ENCODE data around the gene ZBTB11. TPM values are rescaled to one million over a fixed set of nuclear protein-coding genes. Genes with fewer than 3 reads are reported as not detected.

ZBTB11 gene
- total and polyA plus RNA-seq, 9 of the 15 experiments (the other 6 are each of a cell fraction or from before 2014, with no cell fraction given), result 6.2 to 31.9 (median 21.4) TPM

DNA sequence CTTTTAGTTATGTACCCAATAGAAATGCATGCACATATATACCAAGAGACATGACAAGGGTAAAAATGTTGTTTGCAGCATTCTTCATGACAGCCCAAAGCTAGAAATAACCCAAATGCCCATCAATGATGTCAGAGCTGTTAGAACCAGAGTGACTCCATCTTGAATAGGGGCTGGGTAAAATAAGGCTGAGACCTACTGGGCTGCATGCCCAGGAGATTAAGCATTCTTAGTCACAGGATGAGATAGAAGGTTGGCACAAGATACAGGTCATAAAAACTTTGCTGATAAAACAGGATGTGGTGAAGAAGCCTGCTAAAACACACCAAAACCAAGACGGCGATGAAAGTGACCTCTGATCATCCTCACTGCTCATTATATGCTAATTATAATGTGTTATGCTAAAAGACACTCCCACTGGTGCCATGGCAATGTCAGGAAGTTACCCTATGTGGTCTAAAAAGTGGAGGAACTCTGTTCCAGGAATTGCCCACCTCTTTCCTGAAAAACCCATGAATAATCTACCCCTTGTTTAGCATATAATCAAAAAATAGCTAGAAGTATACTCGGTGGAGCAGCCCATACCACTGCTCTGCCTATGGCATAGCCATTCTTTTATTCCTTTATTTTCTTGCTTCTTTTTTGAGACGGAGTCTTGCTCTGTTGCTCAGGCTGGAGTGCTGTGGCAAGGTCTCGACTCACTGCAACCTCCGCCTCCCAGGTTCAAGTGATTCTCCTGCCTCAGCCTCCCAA, 32.9 kb downstream of the ZBTB11 start (continued):
- TF ChIP-seq MAZ (CRISPR knock-in tag; conservative IDR thresholded peaks at IDR 0.05 in 1 of 2, IDR thresholded peaks at IDR 0.05 in 1 of 2) (peak in 1 of 2 experiments; percentile 99; a peak in 2 of 4 replicates), ZNF175 (CRISPR knock-in tag; IDR thresholded peaks at IDR 0.05; ENCODE audit: low read depth) (peak; percentile 100), THRA (IDR thresholded peaks at IDR 0.05) (no peak), PPARD (CRISPR knock-in tag; IDR thresholded peaks at IDR 0.05) (peak; percentile 96), HMG20A (CRISPR knock-in tag; conservative IDR thresholded peaks at IDR 0.05) (peak; percentile 97), ZNF444 (CRISPR knock-in tag; IDR thresholded peaks at IDR 0.05) (peak; percentile 97), ZNF830 (CRISPR knock-in tag; IDR thresholded peaks at IDR 0.05) (peak; percentile 99), ZNF133 (CRISPR knock-in tag; IDR thresholded peaks at IDR 0.05) (peak; percentile 98), GTF2A2 (tag; IDR thresholded peaks at IDR 0.05) (peak; percentile 98), ZNF551 (CRISPR knock-in tag; IDR thresholded peaks at IDR 0.05) (peak; percentile 88), ZNF766 (CRISPR knock-in tag; conservative IDR thresholded peaks at IDR 0.05) (peak; percentile 99)
- TF ChIP-seq, protein P1, sequence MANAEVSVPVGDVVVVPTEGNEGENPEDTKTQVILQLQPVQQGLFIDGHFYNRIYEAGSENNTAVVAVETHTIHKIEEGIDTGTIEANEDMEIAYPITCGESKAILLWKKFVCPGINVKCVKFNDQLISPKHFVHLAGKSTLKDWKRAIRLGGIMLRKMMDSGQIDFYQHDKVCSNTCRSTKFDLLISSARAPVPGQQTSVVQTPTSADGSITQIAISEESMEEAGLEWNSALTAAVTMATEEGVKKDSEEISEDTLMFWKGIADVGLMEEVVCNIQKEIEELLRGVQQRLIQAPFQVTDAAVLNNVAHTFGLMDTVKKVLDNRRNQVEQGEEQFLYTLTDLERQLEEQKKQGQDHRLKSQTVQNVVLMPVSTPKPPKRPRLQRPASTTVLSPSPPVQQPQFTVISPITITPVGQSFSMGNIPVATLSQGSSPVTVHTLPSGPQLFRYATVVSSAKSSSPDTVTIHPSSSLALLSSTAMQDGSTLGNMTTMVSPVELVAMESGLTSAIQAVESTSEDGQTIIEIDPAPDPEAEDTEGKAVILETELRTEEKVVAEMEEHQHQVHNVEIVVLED (CRISPR knock-in tag; IDR thresholded peaks at IDR 0.05), result peak; percentile 91
- TF ChIP-seq, protein P2, sequence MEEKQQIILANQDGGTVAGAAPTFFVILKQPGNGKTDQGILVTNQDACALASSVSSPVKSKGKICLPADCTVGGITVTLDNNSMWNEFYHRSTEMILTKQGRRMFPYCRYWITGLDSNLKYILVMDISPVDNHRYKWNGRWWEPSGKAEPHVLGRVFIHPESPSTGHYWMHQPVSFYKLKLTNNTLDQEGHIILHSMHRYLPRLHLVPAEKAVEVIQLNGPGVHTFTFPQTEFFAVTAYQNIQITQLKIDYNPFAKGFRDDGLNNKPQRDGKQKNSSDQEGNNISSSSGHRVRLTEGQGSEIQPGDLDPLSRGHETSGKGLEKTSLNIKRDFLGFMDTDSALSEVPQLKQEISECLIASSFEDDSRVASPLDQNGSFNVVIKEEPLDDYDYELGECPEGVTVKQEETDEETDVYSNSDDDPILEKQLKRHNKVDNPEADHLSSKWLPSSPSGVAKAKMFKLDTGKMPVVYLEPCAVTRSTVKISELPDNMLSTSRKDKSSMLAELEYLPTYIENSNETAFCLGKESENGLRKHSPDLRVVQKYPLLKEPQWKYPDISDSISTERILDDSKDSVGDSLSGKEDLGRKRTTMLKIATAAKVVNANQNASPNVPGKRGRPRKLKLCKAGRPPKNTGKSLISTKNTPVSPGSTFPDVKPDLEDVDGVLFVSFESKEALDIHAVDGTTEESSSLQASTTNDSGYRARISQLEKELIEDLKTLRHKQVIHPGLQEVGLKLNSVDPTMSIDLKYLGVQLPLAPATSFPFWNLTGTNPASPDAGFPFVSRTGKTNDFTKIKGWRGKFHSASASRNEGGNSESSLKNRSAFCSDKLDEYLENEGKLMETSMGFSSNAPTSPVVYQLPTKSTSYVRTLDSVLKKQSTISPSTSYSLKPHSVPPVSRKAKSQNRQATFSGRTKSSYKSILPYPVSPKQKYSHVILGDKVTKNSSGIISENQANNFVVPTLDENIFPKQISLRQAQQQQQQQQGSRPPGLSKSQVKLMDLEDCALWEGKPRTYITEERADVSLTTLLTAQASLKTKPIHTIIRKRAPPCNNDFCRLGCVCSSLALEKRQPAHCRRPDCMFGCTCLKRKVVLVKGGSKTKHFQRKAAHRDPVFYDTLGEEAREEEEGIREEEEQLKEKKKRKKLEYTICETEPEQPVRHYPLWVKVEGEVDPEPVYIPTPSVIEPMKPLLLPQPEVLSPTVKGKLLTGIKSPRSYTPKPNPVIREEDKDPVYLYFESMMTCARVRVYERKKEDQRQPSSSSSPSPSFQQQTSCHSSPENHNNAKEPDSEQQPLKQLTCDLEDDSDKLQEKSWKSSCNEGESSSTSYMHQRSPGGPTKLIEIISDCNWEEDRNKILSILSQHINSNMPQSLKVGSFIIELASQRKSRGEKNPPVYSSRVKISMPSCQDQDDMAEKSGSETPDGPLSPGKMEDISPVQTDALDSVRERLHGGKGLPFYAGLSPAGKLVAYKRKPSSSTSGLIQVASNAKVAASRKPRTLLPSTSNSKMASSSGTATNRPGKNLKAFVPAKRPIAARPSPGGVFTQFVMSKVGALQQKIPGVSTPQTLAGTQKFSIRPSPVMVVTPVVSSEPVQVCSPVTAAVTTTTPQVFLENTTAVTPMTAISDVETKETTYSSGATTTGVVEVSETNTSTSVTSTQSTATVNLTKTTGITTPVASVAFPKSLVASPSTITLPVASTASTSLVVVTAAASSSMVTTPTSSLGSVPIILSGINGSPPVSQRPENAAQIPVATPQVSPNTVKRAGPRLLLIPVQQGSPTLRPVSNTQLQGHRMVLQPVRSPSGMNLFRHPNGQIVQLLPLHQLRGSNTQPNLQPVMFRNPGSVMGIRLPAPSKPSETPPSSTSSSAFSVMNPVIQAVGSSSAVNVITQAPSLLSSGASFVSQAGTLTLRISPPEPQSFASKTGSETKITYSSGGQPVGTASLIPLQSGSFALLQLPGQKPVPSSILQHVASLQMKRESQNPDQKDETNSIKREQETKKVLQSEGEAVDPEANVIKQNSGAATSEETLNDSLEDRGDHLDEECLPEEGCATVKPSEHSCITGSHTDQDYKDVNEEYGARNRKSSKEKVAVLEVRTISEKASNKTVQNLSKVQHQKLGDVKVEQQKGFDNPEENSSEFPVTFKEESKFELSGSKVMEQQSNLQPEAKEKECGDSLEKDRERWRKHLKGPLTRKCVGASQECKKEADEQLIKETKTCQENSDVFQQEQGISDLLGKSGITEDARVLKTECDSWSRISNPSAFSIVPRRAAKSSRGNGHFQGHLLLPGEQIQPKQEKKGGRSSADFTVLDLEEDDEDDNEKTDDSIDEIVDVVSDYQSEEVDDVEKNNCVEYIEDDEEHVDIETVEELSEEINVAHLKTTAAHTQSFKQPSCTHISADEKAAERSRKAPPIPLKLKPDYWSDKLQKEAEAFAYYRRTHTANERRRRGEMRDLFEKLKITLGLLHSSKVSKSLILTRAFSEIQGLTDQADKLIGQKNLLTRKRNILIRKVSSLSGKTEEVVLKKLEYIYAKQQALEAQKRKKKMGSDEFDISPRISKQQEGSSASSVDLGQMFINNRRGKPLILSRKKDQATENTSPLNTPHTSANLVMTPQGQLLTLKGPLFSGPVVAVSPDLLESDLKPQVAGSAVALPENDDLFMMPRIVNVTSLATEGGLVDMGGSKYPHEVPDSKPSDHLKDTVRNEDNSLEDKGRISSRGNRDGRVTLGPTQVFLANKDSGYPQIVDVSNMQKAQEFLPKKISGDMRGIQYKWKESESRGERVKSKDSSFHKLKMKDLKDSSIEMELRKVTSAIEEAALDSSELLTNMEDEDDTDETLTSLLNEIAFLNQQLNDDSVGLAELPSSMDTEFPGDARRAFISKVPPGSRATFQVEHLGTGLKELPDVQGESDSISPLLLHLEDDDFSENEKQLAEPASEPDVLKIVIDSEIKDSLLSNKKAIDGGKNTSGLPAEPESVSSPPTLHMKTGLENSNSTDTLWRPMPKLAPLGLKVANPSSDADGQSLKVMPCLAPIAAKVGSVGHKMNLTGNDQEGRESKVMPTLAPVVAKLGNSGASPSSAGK (IDR thresholded peaks at IDR 0.05), result no peak

All from K562 (cell line).